ENCODE measurements around the gene SLFNL1.

DNA sequence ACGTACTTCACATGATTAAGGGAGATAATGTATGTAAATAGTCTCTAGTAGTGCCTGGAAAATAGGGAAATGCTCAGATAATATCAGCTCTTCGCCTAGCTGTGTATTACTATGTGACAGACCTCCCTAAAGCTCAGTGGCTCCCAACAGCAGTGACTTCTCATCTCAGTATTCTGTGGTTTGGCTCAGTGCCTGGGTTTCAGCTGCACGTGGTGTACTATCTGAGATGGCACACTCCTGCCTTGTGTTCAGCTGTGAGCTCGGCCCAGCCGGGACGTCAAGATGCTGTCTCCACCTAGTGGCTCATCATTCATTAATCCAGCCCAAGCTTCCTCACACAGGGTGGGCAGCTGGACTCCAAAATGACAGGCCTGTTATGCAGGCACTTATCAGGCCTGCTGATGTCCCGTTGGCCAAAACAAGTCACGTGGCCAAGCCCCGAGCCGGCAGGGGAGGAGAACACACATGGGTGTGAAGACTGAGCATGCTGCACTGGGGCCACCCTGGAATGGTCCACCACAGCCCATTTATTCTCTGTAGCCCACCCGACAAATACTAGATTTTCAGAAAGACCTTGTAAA is 17.8 kb downstream of the SLFNL1 start:
- TF ChIP-seq, protein P1, sequence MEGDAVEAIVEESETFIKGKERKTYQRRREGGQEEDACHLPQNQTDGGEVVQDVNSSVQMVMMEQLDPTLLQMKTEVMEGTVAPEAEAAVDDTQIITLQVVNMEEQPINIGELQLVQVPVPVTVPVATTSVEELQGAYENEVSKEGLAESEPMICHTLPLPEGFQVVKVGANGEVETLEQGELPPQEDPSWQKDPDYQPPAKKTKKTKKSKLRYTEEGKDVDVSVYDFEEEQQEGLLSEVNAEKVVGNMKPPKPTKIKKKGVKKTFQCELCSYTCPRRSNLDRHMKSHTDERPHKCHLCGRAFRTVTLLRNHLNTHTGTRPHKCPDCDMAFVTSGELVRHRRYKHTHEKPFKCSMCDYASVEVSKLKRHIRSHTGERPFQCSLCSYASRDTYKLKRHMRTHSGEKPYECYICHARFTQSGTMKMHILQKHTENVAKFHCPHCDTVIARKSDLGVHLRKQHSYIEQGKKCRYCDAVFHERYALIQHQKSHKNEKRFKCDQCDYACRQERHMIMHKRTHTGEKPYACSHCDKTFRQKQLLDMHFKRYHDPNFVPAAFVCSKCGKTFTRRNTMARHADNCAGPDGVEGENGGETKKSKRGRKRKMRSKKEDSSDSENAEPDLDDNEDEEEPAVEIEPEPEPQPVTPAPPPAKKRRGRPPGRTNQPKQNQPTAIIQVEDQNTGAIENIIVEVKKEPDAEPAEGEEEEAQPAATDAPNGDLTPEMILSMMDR (IDR thresholded peaks at IDR 0.05) = peak in 5 of 6 experiments; percentile 35 to 58 (median 52)
- TF ChIP-seq POLR2A (IDR thresholded peaks at IDR 0.05) = no peak
